GM12878 (cell line): Measurements from ENCODE around the gene RAP1B. TPM values are rescaled to one million over a fixed set of nuclear protein-coding genes. Genes with fewer than 3 reads are reported as not detected.

Experiments
- ATAC-seq: fragments of 200-7000 bp; cut with Tn5 transposase; 3 replicates; pipeline ENCODE4 v1.9.1; 2020; ENCODE audit warnings: mild to moderate bottlenecking, moderate library complexity
- BruUV-seq: library from RNA; stranded (reverse); fragments of 400-500 nt; replicated peaks from 2 replicates; lab custom pipeline; 2021; lab: Mats Ljungman, UMichigan
- CTCF ChIA-PET: fragments of 300-600 bp; sonication (Branson Sonifier 250); formaldehyde crosslinking; extraction: SDS; loops from one replicate; lab custom pipeline; 2021; ENCODE audit warnings: inconsistent platforms; lab: Yijun Ruan, JAX
- POLR2A ChIA-PET: fragments of 350-600 bp; formaldehyde crosslinking; extraction: SDS; loops from one replicate; lab custom pipeline; 2021; ENCODE audit warnings: inconsistent platforms; lab: Charles Lee
- RAD21 ChIA-PET: fragments of 300-600 bp; sonication (Branson Sonifier 250); formaldehyde crosslinking; loops from one replicate; lab custom pipeline; 2023; ENCODE audit warnings: antibody characterized with exemption; ENCODE audit not compliant: unreplicated experiment; lab: Charles Lee
- SMC1A ChIA-PET: fragments of 300-600 bp; sonication (Branson Sonifier 250); formaldehyde crosslinking; loops from one replicate; lab custom pipeline; 2023; ENCODE audit not compliant: unreplicated experiment, uncharacterized antibody; lab: Charles Lee
- DNase-seq: peaks from one replicate; pipeline ENCODE4 v3.0.0-alpha.2; 2011; ENCODE audit warnings: low read depth, low spot score
- FAIRE-seq: peaks from 3 replicates; lab custom pipeline; 2011; peaks lifted over from hg19 to GRCh38; lab: Jason Lieb, UNC
- H2AFZ ChIP-seq: 2 replicates; pipeline ENCODE4 v1.6.0; 2011; ENCODE audit warnings: low read depth, low read length, control low read depth; ENCODE audit not compliant: control insufficient read depth
- H3K27ac ChIP-seq: 2 replicates; pipeline ENCODE4 v1.5.1; 2011; ENCODE audit warnings: control low read depth; ENCODE audit not compliant: control insufficient read depth, insufficient read depth
- H3K27me3 ChIP-seq, 2 experiments: replicated peaks in 1 of 2; 2 replicates each; pipeline versions ENCODE4 v1.6.0 to v1.6.1; 2011; ENCODE audit warnings: low read length in 1 of 2; ENCODE audit not compliant: control insufficient read depth in 2 of 2, insufficient read depth in 2 of 2
- H3K36me3 ChIP-seq, 2 experiments: 2 replicates each; pipeline ENCODE4 v1.5.1; 2011; ENCODE audit warnings: low read length in 1 of 2; ENCODE audit not compliant: control insufficient read depth in 2 of 2, insufficient read depth in 2 of 2
- H3K4me1 ChIP-seq: 2 replicates; pipeline ENCODE4 v1.6.1; 2011; ENCODE audit warnings: mild to moderate bottlenecking, low read length, moderate library complexity, mixed read lengths; ENCODE audit not compliant: control insufficient read depth, insufficient read depth
- H3K4me2 ChIP-seq: 2 replicates; pipeline ENCODE4 v1.6.0; 2011; ENCODE audit warnings: control low read depth; ENCODE audit not compliant: control insufficient read depth, insufficient read depth
- H3K4me3 ChIP-seq: fragments of 200-600 bp; sonication (generic); 2 replicates; pipeline ENCODE4 v1.5.1; 2016
- H3K79me2 ChIP-seq: 2 replicates; pipeline ENCODE4 v1.6.0; 2011; ENCODE audit warnings: low read length; ENCODE audit not compliant: control insufficient read depth, insufficient read depth
- H3K9ac ChIP-seq: 2 replicates; pipeline ENCODE4 v1.8.0; 2011; ENCODE audit warnings: low read length, control low read depth, mixed read lengths; ENCODE audit not compliant: control insufficient read depth, insufficient read depth
- H3K9me3 ChIP-seq: replicated peaks from 3 replicates; pipeline ENCODE4 v1.5.1; 2011; ENCODE audit warnings: mild to moderate bottlenecking, low read length; ENCODE audit not compliant: control insufficient read depth, insufficient read depth
- H4K20me1 ChIP-seq: 2 replicates; pipeline ENCODE4 v1.6.0; 2011; ENCODE audit not compliant: control insufficient read depth, insufficient read depth
- CHD4 ChIP-seq: fragments of 200-600 bp; sonication (generic); IDR thresholded peaks from 2 replicates; pipeline ENCODE4 v1.6.1; 2016; ENCODE audit warnings: mild to moderate bottlenecking
- ESRRA ChIP-seq: IDR thresholded peaks from 2 replicates; pipeline ENCODE4 v1.6.1; 2012; ENCODE audit warnings: mild to moderate bottlenecking, low read length, improper control_type of control experiment
- IKZF2 ChIP-seq, 2 experiments: fragments of 450-650 bp; IDR thresholded peaks; 2 replicates each; pipeline ENCODE4 v1.6.1; 2017; ENCODE audit warnings: mild to moderate bottlenecking in 2 of 2, moderate library complexity in 2 of 2
- KDM1A ChIP-seq: fragments of 200-600 bp; sonication (generic); IDR thresholded peaks from 2 replicates; pipeline ENCODE4 v1.6.1; 2016; ENCODE audit warnings: borderline replicate concordance
- NFYA ChIP-seq: IDR thresholded peaks from 2 replicates; pipeline ENCODE4 v1.6.1; 2011; ENCODE audit warnings: low read depth, mild to moderate bottlenecking, low read length, improper control_type of control experiment, borderline replicate concordance
- TCF12 ChIP-seq: IDR thresholded peaks from 2 replicates; pipeline ENCODE4 v1.6.1; 2011; ENCODE audit warnings: low read depth, mild to moderate bottlenecking, low read length
- WGBS: methylation state at CpG from one replicate; pipeline ENCODE4 v1.1.6; 2016; ENCODE audit warnings: low lambda C conversion rate; ENCODE audit not compliant: insufficient replicate concordance, insufficient coverage; ENCODE audit errors: missing lambda C conversion rate; 5-methylcytosine and 5-hydroxymethylcytosine counted together
- in situ Hi-C: fragments of 300-500 bp; cut with MboI; formaldehyde crosslinking; loops from 9 replicates; pipeline ENCODE4 v1.14.3; 2018; ENCODE audit warnings: mixed read lengths
- intact Hi-C: fragments of 100-400 bp; cut with micrococcal nuclease; formaldehyde crosslinking; loops from one replicate; pipeline ENCODE4 v1.14.2; 2022; ENCODE audit not compliant: unreplicated experiment
- polyA plus RNA-seq, 11 experiments: library from polyadenylated mRNA; depleted of rRNA in 4 of 11; unstranded in 6 of 11; stranded (reverse) in 5 of 11; fragments of >200 nt; fragmentation: Nextera tagmentation in 4 of 11; fragmentation: Illumina TruSeq in 1 of 11; extraction: Ambion mirVana in 4 of 11; extraction: Trizol in 1 of 11; gene quantifications; 1 replicate in 1 of 11; 2 replicates in 10 of 11; pipeline versions ENCODE4 v1.2.1 to v1.2.3, GENCODE V29; 2011 to 2016; ENCODE audit warnings: inconsistent platforms in 2 of 11, missing spikeins in 2 of 11, low read depth in 1 of 11
- total RNA-seq, 4 experiments: library from RNA; depleted of rRNA in 3 of 4; stranded (reverse); fragments of >200 nt in 3 of 4; fragmentation: Illumina TruSeq in 1 of 4; extraction: Trizol in 1 of 4; gene quantifications; 2 replicates each; pipeline versions ENCODE4 v1.2.1 to v1.2.3, GENCODE V29; 2013 to 2021

The RAP1B gene
- total and polyA plus RNA-seq, 10 of the 15 experiments (the other 5 are each of a cell fraction or from before 2014, with no cell fraction given), result 88.9 to 219 (median 127) TPM

DNA sequence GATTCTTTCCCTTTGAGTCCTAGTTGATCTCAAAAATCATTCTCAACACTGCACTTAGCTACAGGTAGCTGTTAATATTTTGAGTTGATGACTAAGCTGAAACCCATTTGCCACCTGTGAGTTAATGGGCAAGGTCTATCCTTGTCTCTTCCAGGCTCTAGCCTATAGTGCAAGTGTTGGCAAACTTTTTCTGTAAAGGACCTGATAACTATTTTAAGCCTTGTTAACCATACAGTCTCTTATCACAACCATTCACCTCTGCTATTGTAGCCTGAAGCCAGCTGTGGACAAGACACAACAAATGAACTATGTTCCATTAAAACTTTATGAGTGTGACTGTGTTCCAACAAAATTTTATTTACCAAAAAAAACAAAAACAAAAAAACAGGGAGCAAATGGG, 19.4 kb downstream of the RAP1B start:
- DNase-seq (no peak), FAIRE-seq (no peak), ATAC-seq (peak; percentile 25)
- peak overlapping the region; percentile 51 for H3K4me2 ChIP-seq
- in situ Hi-C loops, result no loop called here
- no peaks in the 10 kb centered on the region for H3K27me3 ChIP-seq
- SMC1A ChIA-PET, result interaction anchor here (0.5 to 3.3 kb wide), 10 partner anchors 9 to 335 kb away, joined by 3 to 23 read pairs (median 5); no protein-coding TSS in a partner anchor
- CTCF ChIA-PET, result interaction anchor here (1.0 to 1.8 kb wide), 2 partner anchors 10 to 13 kb away, joined by 5 to 6 read pairs; no protein-coding TSS in a partner anchor
- no peak for TF ChIP-seq TCF12
- TF ChIP-seq NFYA, result no peak
- peaks cover 54% of the 10 kb centered on the region for H3K4me1 ChIP-seq
- RAD21 ChIA-PET, result interaction anchor here (0.8 to 3.8 kb wide), 6 partner anchors 11 to 274 kb away, joined by 3 to 24 read pairs (median 4); partner anchors contain the start of gene RAP1B
- peak overlapping the region; percentile 33; the same call in 1 of the 2 replicates for H3K4me3 ChIP-seq
- intact Hi-C loops, result loop anchor here (2.0 to 5.0 kb wide), 2 partner anchors 15 to 273 kb away; no protein-coding TSS in a partner anchor
- H3K79me2 ChIP-seq, result peaks cover 100% of the 10 kb centered on the region
- H3K27ac ChIP-seq, result 0 out of 2 replicates have a peak overlapping the region, but pooled peaks have one; percentile 20
- H3K36me3 ChIP-seq, result peaks cover 1 to 5% of the 10 kb centered on the region in 2 experiments; a peak in 2 of 4 replicates
- BruUV-seq, result no TSS peak
- no peak overlapping the region for H2AFZ ChIP-seq
- no peaks in the 10 kb centered on the region for H4K20me1 ChIP-seq
- POLR2A ChIA-PET, result interaction anchor here (0.6 to 1.7 kb wide), 6 partner anchors 8 to 20 kb away, joined by 3 to 12 read pairs (median 4); partner anchors contain the start of gene RAP1B
- H3K9ac ChIP-seq, result no peak overlapping the region
- peaks cover 22% of the 10 kb centered on the region for H3K9me3 ChIP-seq

DNA sequence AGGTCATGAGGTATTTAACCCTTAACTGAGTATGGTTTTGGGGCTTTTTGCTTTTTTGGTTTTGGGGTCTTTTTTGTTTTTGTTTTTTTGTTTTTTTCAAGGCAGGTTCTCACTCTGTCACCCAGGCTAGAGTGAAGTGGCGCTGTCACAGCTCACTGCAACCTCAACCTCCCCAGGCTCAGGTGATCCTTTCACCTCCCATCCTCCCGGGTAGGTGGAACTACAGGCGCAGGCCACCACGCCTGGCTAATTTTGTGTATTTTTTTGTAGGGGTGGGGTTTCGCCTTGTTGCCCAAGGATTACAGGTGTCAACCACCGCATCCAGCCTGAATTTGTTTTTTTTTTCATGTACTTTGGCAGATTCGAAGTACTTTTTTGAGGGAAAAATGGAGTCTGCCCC, 19.9 kb downstream of the RAP1B start:
- CTCF ChIA-PET, result interaction anchor here (1.0 to 1.8 kb wide), 3 partner anchors 9 to 200 kb away, joined by 4 to 6 read pairs (median 5); no protein-coding TSS in a partner anchor

More for the DNA sequence above, 19.9 kb downstream of the RAP1B start:
- Histone ChIP-seq H3K9ac (no peak overlapping the region), H3K36me3 (peaks cover 1 to 5% of the 10 kb centered on the region in 2 experiments; a peak in 2 of 4 replicates), H3K27ac (peak overlapping the region; percentile 20; the same call in 1 of the 2 replicates), H3K27me3 (no peaks in the 10 kb centered on the region), H3K4me3 (peak overlapping the region; percentile 33; the same call in 1 of the 2 replicates), H3K4me2 (peak overlapping the region; percentile 51), H3K9me3 (peaks cover 21% of the 10 kb centered on the region), H4K20me1 (no peaks in the 10 kb centered on the region), H2AFZ (no peak overlapping the region), H3K79me2 (peaks cover 99% of the 10 kb centered on the region), H3K4me1 (peaks cover 54% of the 10 kb centered on the region)
- 25% methylated on average over 7 of the region's 7 CpGs for WGBS
- no peak for FAIRE-seq
- no TSS peak for BruUV-seq
- intact Hi-C loops, result loop anchor here (2.0 to 5.0 kb wide), 2 partner anchors 16 to 273 kb away; no protein-coding TSS in a partner anchor
- RAD21 ChIA-PET, result interaction anchor here (1.7 to 3.8 kb wide), 3 partner anchors 16 to 272 kb away, joined by 4 to 24 read pairs (median 6); partner anchors contain the start of gene RAP1B
- TF ChIP-seq KDM1A, result no peak
- no peak for TF ChIP-seq CHD4
- no peak for TF ChIP-seq ESRRA
- TF ChIP-seq IKZF2 (IDR thresholded peaks at IDR 0.05), result 0 out of 4 replicates have a peak, but pooled peaks of 1 of the 2 experiments have one; percentile 7
- ATAC-seq, result peak; percentile 41
- in situ Hi-C loops, result no loop called here
- no peak for DNase-seq
- SMC1A ChIA-PET, result interaction anchor here (1.3 to 3.3 kb wide), 5 partner anchors 9 to 43 kb away, joined by 4 to 23 read pairs (median 7); no protein-coding TSS in a partner anchor
- POLR2A ChIA-PET, result interaction anchor here (1.2 to 1.7 kb wide), 4 partner anchors 9 to 20 kb away, joined by 3 to 12 read pairs (median 4); partner anchors contain the start of gene RAP1B
